NB4 (cell line): Measurements from ENCODE around the gene ARL2.

Experiments
- DNase-seq: peaks from one replicate; pipeline ENCODE4 v3.0.0; 2010; ENCODE audit warnings: low read depth
- H3K4me3 ChIP-seq: one replicate; pipeline ENCODE4 v1.5.1; 2011; ENCODE audit warnings: mild to moderate bottlenecking, low read depth, low read length, moderate library complexity
- CTCF ChIP-seq: IDR thresholded peaks from one replicate; pipeline ENCODE4 v1.5.1; 2012; ENCODE audit warnings: low read depth, low read length
- MAX ChIP-seq: IDR thresholded peaks from 2 replicates; pipeline ENCODE4 v1.6.1; 2011; ENCODE audit warnings: low read depth, low read length
- MYC ChIP-seq: IDR thresholded peaks from 2 replicates; pipeline ENCODE4 v1.6.1; 2011; ENCODE audit warnings: low read depth, low read length
- POLR2A ChIP-seq: IDR thresholded peaks from 2 replicates; pipeline ENCODE4 v1.6.1; 2011; ENCODE audit warnings: mild to moderate bottlenecking; ENCODE audit not compliant: insufficient read length; ENCODE audit errors: extremely low read depth

The ARL2 gene

GRCh38 chr11:65060913-65061408, 47.0 kb downstream of the ARL2 start:
- H3K4me3 ChIP-seq, result no peak overlapping the region
- peak; percentile 46 for DNase-seq
- TF ChIP-seq POLR2A (no peak), MAX (no peak), MYC (no peak), CTCF (no peak)

GRCh38 chr11:65063532-65063931, 49.6 kb downstream of the ARL2 start:
- no peak for DNase-seq
- TF ChIP-seq MYC (no peak), MAX (no peak), POLR2A (no peak), CTCF (no peak)
- H3K4me3 ChIP-seq, result no peak overlapping the region

- no peak overlapping the region for H3K4me3 ChIP-seq
- DNase-seq, result no peak
- TF ChIP-seq MYC (no peak), POLR2A (no peak), CTCF (no peak), MAX (no peak)
Measured at GRCh38 chr11:65064847-65065240, 50.9 kb downstream of the ARL2 start.

GRCh38 chr11:65065851-65066250, 51.9 kb downstream of the ARL2 start:
- no peak for DNase-seq
- H3K4me3 ChIP-seq, result no peak overlapping the region
- TF ChIP-seq MYC (no peak), CTCF (no peak), MAX (no peak), POLR2A (no peak)

- no peak overlapping the region for H3K4me3 ChIP-seq
- TF ChIP-seq CTCF, result no peak
- no peak for TF ChIP-seq MAX
- TF ChIP-seq POLR2A, result no peak
- TF ChIP-seq MYC, result no peak
- DNase-seq, result no peak
Measured at GRCh38 chr11:65066315-65066714, 52.4 kb downstream of the ARL2 start.

GRCh38 chr11:65066805-65067291, 52.9 kb downstream of the ARL2 start:
- no peak overlapping the region for H3K4me3 ChIP-seq
- DNase-seq, result no peak
- TF ChIP-seq CTCF, result no peak
- TF ChIP-seq POLR2A, result no peak
- TF ChIP-seq MYC, result no peak
- TF ChIP-seq MAX, result no peak
